GM12874 (cell line): ENCODE data around the gene PAIP2.

Experiments used
- CTCF ChIP-seq: IDR thresholded peaks from 2 replicates; pipeline ENCODE4 v1.5.1; 2011; ENCODE audit warnings: low read depth, mild to moderate bottlenecking, control low read depth, low read length, moderate library complexity; ENCODE audit not compliant: insufficient read depth

PAIP2 gene

GRCh38 chr5:139376364-139376763 lies 34.7 kb downstream of the PAIP2 start:
- TF ChIP-seq CTCF = no peak

GRCh38 chr5:139377226-139377625 lies 35.6 kb downstream of the PAIP2 start:
- TF ChIP-seq CTCF = no peak

DNA sequence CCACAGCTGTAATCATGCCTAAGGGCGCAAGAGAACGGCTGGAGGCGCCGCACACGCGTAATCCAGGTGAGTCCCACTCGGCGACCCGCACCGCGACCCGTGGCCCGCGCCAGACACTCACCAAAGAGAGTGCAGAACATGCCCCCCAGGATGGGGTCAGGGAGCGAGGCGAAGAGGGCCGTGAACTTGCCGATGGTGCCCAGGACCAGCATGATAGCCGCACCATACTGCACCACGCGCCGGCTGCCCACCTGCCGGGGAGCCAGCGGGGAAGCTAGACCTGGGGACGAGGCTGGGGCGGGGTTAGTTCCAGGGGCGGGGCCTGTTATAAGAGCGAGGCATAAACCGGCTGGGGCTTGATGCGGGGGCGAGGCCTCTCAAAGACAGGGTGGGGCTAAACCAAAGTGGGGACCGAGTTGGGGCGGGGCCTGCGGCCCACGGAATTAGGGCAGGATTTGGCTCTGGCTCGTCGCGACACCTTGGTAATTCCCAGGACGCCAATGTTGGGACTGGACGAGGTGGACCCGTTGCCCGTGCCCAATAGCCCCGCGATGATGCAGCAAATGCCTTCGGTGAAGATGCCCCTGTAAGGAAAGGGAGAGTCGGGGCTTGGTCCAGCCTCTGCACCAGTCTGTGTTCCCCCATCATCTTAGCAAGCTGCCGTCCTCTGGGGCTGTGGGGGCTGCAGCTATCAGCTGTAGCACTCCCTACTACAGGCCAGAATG lies 36.6 kb downstream of the PAIP2 start:
- no peak for TF ChIP-seq CTCF

- no peak for TF ChIP-seq CTCF
Measured at GRCh38 chr5:139378941-139379361, 37.3 kb downstream of the PAIP2 start.

DNA sequence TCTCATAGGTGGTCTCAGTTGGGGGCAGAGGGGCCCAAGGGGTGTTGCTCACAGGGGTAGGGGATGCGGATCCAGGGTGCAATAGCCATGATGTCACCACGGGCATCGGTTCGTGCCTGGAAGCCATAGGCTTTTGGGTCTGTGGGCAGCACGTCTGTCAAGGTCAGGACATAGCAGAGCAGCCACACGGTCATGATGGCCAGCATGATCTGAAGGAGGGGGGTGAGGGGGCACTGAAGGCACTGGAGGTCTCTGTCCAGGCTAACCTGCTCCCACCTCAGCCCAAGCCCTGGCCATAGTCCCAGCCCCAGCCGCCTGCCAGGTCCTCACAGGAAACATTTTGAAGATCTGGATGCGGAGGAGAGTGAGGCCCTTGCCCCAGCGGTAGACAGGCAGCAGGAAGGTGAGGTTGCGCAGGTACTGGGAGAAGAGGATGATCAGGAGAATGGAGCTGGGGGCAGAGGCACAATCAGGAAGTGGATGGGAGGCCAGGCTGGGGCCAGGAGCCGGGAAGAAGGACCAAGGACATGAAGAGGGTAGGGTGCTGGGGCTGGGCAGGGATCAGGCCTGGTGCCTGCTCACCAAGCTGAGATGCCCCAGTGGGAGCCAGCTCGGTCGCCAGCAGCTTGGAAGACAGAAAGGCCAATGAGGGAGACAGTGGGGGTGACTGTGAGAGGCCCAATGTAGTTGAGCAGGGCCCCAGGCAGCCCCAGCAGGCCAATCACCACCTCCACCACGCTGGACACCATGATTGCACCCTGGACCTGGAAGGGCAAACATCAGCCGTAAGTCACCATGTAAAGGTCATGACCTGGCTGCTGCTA lies 38.2 kb downstream of the PAIP2 start:
- TF ChIP-seq CTCF = no peak

GRCh38 chr5:139381837-139382761 lies 40.4 kb downstream of the PAIP2 start:
- no peak for TF ChIP-seq CTCF

- no peak for TF ChIP-seq CTCF
Measured at GRCh38 chr5:139382807-139383206, 41.2 kb downstream of the PAIP2 start.
